HepG2 (cell line): ENCODE data around the gene PCDH12. TPM values are rescaled to one million over a fixed set of nuclear protein-coding genes. Genes with fewer than 3 reads are reported as not detected.

Experiments
- AKAP8 ChIP-seq: sonication (generic); formaldehyde crosslinking; IDR thresholded peaks from 2 replicates; pipeline ENCODE4 v1.5.1; 2020; ENCODE audit warnings: mild to moderate bottlenecking, missing genetic modification reagents
- CENPBD1 ChIP-seq: sonication (generic); formaldehyde crosslinking; IDR thresholded peaks from 2 replicates; pipeline ENCODE4 v1.8.0; 2022; ENCODE audit warnings: missing genetic modification reagents, low read depth, mild to moderate bottlenecking, borderline replicate concordance
- CTCF ChIP-seq: sonication (generic); formaldehyde crosslinking; IDR thresholded peaks from 2 replicates; pipeline ENCODE4 v1.5.0; 2020; ENCODE audit warnings: mild to moderate bottlenecking, missing genetic modification reagents, moderate library complexity
- DNMT1 ChIP-seq: sonication (generic); formaldehyde crosslinking; IDR thresholded peaks from 2 replicates; pipeline ENCODE4 v1.5.1; 2020; ENCODE audit warnings: mild to moderate bottlenecking, missing genetic modification reagents
- E2F5 ChIP-seq: sonication (generic); formaldehyde crosslinking; conservative IDR thresholded peaks from 2 replicates; pipeline ENCODE4 v1.4.0; 2020; ENCODE audit warnings: missing genetic modification reagents
- ETV5 ChIP-seq: IDR thresholded peaks from 2 replicates; pipeline ENCODE4 v1.6.1; 2018; ENCODE audit warnings: missing biosample characterization, missing genetic modification reagents, inconsistent platforms, borderline replicate concordance
- HMGA1 ChIP-seq: sonication (generic); formaldehyde crosslinking; conservative IDR thresholded peaks from 2 replicates; pipeline ENCODE4 v1.4.0; 2020; ENCODE audit warnings: missing genetic modification reagents
- KLF6 ChIP-seq: IDR thresholded peaks from 2 replicates; pipeline ENCODE4 v1.8.0; 2016; ENCODE audit warnings: missing biosample characterization, missing genetic modification reagents
- MATR3 ChIP-seq: sonication (generic); formaldehyde crosslinking; IDR thresholded peaks from 2 replicates; pipeline ENCODE4 v1.4.0; 2020; ENCODE audit warnings: missing genetic modification reagents
- MED1 ChIP-seq: sonication (generic); formaldehyde crosslinking; IDR thresholded peaks from 2 replicates; pipeline ENCODE4 v1.4.0; 2020; ENCODE audit warnings: missing genetic modification reagents
- MED13 ChIP-seq: sonication (generic); formaldehyde crosslinking; IDR thresholded peaks from 2 replicates; pipeline ENCODE4 v1.5.0; 2020; ENCODE audit warnings: missing genetic modification reagents
- MIER2 ChIP-seq: IDR thresholded peaks from 2 replicates; pipeline ENCODE4 v1.6.1; 2016; ENCODE audit warnings: missing biosample characterization, missing genetic modification reagents
- MYC ChIP-seq: sonication (generic); formaldehyde crosslinking; IDR thresholded peaks from 2 replicates; pipeline ENCODE4 v1.9.0; 2021; ENCODE audit warnings: missing genetic modification reagents, borderline replicate concordance
- NCOR1 ChIP-seq: fragments of 200-600 bp; sonication (generic); IDR thresholded peaks from 2 replicates; pipeline ENCODE4 v1.7.0; 2017; ENCODE audit warnings: antibody characterized with exemption, low read length, borderline replicate concordance
- SCMH1 ChIP-seq: sonication (generic); formaldehyde crosslinking; IDR thresholded peaks from 2 replicates; pipeline ENCODE4 v1.9.0; 2021; ENCODE audit warnings: missing genetic modification reagents, mild to moderate bottlenecking, borderline replicate concordance
- TGIF2 ChIP-seq: IDR thresholded peaks from 2 replicates; pipeline ENCODE4 v1.6.1; 2016; ENCODE audit warnings: control low read depth, missing compliant biosample characterization
- TOE1 ChIP-seq: sonication (generic); formaldehyde crosslinking; IDR thresholded peaks from 2 replicates; pipeline ENCODE4 v1.4.0; 2020; ENCODE audit warnings: mild to moderate bottlenecking, missing genetic modification reagents
- USF2 ChIP-seq, 2 experiments: sonication (generic) in 1 of 2; formaldehyde crosslinking in 1 of 2; IDR thresholded peaks; 2 replicates each; pipeline versions ENCODE4 v1.5.1 to v1.6.1; 2011 to 2020; ENCODE audit warnings: borderline replicate concordance in 1 of 2, low read depth in 1 of 2, low read length in 1 of 2, mild to moderate bottlenecking in 1 of 2, missing genetic modification reagents in 1 of 2, moderate library complexity in 1 of 2
- YY1 ChIP-seq: IDR thresholded peaks from 2 replicates; pipeline ENCODE4 v1.6.1; 2011; ENCODE audit warnings: low read length, low read depth, moderate library complexity, mild to moderate bottlenecking; ENCODE audit not compliant: insufficient read depth, insufficient replicate concordance
- ZBTB34 ChIP-seq: sonication (generic); formaldehyde crosslinking; IDR thresholded peaks from 2 replicates; pipeline ENCODE4 v1.8.0; 2022; ENCODE audit warnings: mild to moderate bottlenecking, missing genetic modification reagents
- ZBTB7A ChIP-seq: sonication (generic); formaldehyde crosslinking; IDR thresholded peaks from 2 replicates; pipeline ENCODE4 v1.8.0; 2022; ENCODE audit warnings: mild to moderate bottlenecking, missing genetic modification reagents
- ZNF546 ChIP-seq: sonication (generic); formaldehyde crosslinking; conservative IDR thresholded peaks from 2 replicates; pipeline ENCODE4 v1.8.1; 2023; ENCODE audit warnings: mild to moderate bottlenecking, missing genetic modification reagents
- ZNF773 ChIP-seq: sonication (generic); formaldehyde crosslinking; IDR thresholded peaks from 2 replicates; pipeline ENCODE4 v1.4.0; 2020; ENCODE audit warnings: missing genetic modification reagents, borderline replicate concordance
- polyA plus RNA-seq, 8 experiments: library from polyadenylated mRNA; depleted of rRNA in 3 of 8; stranded (reverse) in 7 of 8; unstranded in 1 of 8; fragments of >200 nt; fragmentation: Illumina TruSeq in 4 of 8; extraction: Trizol in 4 of 8; gene quantifications; 2 replicates each; pipeline versions ENCODE4 v1.2.1 to v1.2.3, GENCODE V29; 2011 to 2016; ENCODE audit warnings: low read depth in 4 of 8, missing spikeins in 1 of 8, mixed read lengths in 1 of 8; ENCODE audit not compliant: insufficient read depth in 1 of 8
- total RNA-seq, 5 experiments: library from RNA; depleted of rRNA; stranded (reverse); fragments of >200 nt; fragmentation: Illumina TruSeq; extraction: Trizol; gene quantifications; 2 replicates each; pipeline ENCODE4 v1.2.3, GENCODE V29; 2016; ENCODE audit warnings: low read depth in 1 of 5

Gene PCDH12
- total and polyA plus RNA-seq, 2 of the 13 experiments (the other 11 are each of a cell fraction or from before 2014, with no cell fraction given) = not detected

GRCh38 chr5:141968914-141969608, 11.1 kb upstream of the PCDH12 start, which contains the start of gene RNF14 (continued):
- TF ChIP-seq SCMH1 (no peak), ZNF773 (CRISPR knock-in tag) (no peak; the same call in 1 of the 2 replicates), TOE1 (CRISPR knock-in tag) (0 out of 2 replicates have a peak, but pooled peaks have one; percentile 80), CENPBD1 (CRISPR knock-in tag) (no peak), E2F5 (0 out of 2 replicates have a peak, but pooled peaks have one; percentile 29), MED1 (CRISPR knock-in tag) (peak; percentile 68), CTCF (CRISPR knock-in tag) (peak; percentile 91), USF2 (IDR thresholded peaks at IDR 0.05; ENCODE audit: low read depth, low read length) (no peak), USF2 (CRISPR knock-in tag; IDR thresholded peaks at IDR 0.05; ENCODE audit: borderline replicate concordance) (peak; percentile 63; the same call in 1 of the 2 replicates), MYC (CRISPR knock-in tag) (peak; percentile 84), ZNF546 (CRISPR knock-in tag) (peak; percentile 63; the same call in 1 of the 2 replicates), YY1 (peak; percentile 76), TGIF2 (CRISPR knock-in tag) (no peak), MATR3 (CRISPR knock-in tag) (no peak), ZBTB7A (peak; percentile 87), MED13 (CRISPR knock-in tag) (peak; percentile 88; the same call in 1 of the 2 replicates), MIER2 (CRISPR knock-in tag) (peak; percentile 53; the same call in 1 of the 2 replicates), NCOR1 (no peak), KLF6 (CRISPR knock-in tag) (peak; percentile 47; the same call in 1 of the 2 replicates), HMGA1 (no peak), DNMT1 (CRISPR knock-in tag) (0 out of 2 replicates have a peak, but pooled peaks have one; percentile 84), ZBTB34 (CRISPR knock-in tag) (peak; percentile 71; the same call in 1 of the 2 replicates), AKAP8 (CRISPR knock-in tag) (peak; percentile 27; the same call in 1 of the 2 replicates), ETV5 (CRISPR knock-in tag) (peak; percentile 79; the same call in 1 of the 2 replicates)
